Kidney tubule cell (primary cell): ENCODE results near the gene PATZ1.

Experiments used
- DNase-seq: peaks from one replicate; pipeline ENCODE4 v3.0.0-alpha.2; 2018; ENCODE audit warnings: low spot score

PATZ1 gene

DNA sequence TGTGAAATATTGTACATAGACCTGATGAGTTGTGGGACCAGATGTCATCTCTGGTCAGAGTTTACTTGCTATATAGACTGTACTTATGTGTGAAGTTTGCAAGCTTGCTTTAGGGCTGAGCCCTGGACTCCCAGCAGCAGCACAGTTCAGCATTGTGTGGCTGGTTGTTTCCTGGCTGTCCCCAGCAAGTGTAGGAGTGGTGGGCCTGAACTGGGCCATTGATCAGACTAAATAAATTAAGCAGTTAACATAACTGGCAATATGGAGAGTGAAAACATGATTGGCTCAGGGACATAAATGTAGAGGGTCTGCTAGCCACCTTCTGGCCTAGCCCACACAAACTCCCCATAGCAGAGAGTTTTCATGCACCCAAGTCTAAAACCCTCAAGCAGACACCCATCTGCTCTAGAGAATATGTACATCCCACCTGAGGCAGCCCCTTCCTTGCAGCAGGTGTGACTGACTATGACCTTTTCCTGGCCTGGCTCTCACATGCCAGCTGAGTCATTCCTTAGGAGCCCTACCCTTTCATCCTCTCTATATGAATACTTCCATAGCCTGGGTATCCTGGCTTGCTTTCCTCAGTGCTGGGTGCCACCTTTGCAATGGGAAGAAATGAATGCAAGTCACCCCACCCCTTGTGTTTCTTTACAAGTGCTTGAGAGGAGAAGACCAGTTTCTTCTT lies 66.2 kb downstream of the PATZ1 start:
- peak; percentile 42 for DNase-seq

DNA sequence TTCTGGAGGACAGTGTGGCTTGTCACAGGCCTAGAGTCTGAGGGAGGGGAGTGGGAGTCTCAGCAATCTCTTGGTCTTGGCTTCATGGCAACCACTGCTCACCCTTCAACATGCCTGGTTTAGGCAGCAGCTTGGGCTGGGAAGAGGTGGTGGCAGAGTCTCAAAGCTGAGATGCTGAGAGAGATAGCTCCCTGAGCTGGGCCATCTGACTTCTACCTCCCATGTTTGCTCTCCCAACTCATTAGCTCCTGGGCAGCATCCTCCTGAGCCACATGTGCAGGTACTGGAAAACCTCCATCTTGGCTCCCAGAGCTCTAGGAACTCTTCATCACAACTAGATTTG lies 66.8 kb downstream of the PATZ1 start:
- DNase-seq, result no peak

DNA sequence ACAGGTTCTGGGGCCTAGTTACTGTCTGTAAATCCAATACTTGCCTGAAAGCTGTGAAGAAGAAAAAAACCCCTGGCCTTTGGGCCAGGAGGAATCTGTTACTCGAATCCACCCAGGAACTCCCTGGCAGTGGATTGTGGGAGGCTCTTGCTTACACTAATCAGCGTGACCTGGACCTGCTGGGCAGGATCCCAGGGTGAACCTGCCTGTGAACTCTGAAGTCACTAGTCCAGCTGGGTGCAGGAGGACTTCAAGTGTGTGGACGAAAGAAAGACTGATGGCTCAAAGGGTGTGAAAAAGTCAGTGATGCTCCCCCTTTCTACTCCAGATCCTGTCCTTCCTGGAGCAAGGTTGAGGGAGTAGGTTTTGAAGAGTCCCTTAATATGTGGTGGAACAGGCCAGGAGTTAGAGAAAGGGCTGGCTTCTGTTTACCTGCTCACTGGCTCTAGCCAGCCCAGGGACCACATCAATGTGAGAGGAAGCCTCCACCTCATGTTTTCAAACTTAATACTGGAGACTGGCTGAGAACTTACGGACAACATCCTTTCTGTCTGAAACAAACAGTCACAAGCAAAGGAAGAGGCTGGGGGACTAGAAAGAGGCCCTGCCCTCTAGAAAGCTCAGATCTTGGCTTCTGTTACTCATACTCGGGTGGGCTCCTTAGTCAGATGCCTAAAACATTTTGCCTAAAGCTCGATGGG lies 67.4 kb downstream of the PATZ1 start:
- DNase-seq, result no peak

DNA sequence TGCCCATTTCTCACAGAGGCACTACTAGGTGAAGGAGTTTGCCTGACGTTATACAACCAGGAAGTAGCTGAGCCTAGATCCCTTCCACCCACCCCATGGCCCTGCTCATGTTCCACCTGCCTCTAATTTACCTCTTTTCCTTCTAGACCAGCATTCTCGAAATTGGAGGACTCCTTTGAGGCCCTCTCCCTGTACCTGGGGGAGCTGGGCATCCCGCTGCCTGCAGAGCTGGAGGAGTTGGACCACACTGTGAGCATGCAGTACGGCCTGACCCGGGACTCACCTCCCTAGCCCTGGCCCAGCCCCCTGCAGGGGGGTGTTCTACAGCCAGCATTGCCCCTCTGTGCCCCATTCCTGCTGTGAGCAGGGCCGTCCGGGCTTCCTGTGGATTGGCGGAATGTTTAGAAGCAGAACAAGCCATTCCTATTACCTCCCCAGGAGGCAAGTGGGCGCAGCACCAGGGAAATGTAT lies 68.0 kb downstream of the PATZ1 start:
- DNase-seq, result no peak

DNA sequence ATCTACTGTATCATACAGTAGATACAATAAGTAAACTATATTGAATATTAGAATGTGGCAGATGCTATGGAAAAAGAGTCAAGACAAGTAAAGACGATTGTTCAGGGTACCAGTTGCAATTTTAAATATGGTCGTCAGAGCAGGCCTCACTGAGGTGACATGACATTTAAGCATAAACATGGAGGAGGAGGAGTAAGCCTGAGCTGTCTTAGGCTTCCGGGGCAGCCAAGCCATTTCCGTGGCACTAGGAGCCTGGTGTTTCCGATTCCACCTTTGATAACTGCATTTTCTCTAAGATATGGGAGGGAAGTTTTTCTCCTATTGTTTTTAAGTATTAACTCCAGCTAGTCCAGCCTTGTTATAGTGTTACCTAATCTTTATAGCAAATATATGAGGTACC lies 68.4 kb downstream of the PATZ1 start:
- no peak for DNase-seq

DNA sequence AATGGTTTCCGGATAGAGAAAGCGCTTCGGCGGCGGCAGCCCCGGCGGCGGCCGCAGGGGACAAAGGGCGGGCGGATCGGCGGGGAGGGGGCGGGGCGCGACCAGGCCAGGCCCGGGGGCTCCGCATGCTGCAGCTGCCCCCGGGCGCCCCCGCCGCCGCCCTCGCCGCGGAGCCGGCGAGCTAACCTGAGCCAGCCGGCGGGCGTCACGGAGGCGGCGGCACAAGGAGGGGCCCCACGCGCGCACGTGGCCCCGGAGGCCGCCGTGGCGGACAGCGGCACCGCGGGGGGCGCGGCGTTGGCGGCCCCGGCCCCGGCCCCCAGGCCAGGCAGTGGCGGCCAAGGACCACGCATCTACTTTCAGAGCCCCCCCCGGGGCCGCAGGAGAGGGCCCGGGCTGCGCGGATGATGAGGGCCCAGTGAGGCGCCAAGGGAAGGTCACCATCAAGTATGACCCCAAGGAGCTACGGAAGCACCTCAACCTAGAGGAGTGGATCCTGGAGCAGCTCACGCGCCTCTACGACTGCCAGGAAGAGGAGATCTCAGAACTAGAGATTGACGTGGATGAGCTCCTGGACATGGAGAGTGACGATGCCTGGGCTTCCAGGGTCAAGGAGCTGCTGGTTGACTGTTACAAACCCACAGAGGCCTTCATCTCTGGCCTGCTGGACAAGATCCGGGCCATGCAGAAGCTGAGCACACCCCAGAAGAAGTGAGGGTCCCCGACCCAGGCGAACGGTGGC lies 69.5 kb downstream of the PATZ1 start:
- DNase-seq, result no peak
